ENCODE data around the gene FIBP.
A peak's percentile ranks its signal among the peaks of the same experiment; 100 is the strongest.

FIBP gene

DNA sequence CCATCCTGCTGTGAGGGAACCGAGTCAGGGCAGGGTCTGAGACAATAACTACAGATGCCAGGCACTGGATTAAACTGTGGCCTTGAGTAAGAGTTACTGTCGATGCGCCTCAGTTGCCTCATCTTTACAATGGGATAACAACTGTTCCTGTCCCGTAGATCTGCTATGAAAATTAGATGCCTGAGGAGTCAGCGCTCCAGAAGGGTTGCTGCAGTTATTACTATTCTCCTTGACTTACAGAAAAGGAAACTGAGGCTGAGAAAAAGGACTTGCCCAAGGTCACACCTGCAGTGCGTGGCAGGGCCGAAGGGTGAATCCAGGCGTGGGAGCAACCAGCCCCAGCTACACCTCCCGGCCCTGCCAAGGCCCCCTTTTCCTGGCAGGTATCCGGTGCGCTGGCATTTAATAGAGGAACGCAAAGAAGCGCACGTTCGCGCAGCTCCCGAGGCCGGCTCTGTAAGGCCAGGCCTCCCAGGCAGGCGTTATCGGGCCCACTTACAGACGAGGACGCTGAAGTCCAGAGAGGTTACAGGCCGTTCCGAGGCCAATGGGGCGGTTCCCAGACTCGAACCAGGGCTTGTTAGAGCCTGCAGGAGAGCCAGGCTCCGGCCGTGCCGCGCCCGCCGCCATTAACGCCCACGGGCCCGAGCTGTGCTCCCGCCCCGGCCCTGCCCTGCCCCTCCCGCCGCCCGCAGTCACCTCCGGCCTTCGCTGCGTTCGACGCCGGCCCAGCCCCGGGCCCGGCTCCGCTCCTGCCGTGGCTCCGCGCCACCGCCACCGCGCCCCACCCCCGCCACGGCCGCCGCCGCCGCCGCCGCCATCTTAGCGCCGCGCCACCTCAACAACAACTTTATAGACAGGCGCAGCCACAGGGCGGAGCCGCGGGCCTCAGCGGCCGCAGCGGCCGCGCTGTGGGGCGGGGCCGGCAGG, 30.2 kb upstream of the FIBP start, which contains the start of gene C11orf68:
Gene C11orf68, minus strand, starts transcription at position 852 of the 930 bp plus-strand sequence. Its CDS starts 31 bp downstream, at position 821.
- TF ChIP-seq, protein P1, sequence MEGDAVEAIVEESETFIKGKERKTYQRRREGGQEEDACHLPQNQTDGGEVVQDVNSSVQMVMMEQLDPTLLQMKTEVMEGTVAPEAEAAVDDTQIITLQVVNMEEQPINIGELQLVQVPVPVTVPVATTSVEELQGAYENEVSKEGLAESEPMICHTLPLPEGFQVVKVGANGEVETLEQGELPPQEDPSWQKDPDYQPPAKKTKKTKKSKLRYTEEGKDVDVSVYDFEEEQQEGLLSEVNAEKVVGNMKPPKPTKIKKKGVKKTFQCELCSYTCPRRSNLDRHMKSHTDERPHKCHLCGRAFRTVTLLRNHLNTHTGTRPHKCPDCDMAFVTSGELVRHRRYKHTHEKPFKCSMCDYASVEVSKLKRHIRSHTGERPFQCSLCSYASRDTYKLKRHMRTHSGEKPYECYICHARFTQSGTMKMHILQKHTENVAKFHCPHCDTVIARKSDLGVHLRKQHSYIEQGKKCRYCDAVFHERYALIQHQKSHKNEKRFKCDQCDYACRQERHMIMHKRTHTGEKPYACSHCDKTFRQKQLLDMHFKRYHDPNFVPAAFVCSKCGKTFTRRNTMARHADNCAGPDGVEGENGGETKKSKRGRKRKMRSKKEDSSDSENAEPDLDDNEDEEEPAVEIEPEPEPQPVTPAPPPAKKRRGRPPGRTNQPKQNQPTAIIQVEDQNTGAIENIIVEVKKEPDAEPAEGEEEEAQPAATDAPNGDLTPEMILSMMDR (conservative IDR thresholded peaks at IDR 0.05; ENCODE audit: low read depth, low read length), result no peak
- no peak for DNase-seq (ENCODE audit: low read depth)
- peak within 1 kb of the TSS; percentile 84 for H3K4me3 ChIP-seq (ENCODE audit: low read length)

DNA sequence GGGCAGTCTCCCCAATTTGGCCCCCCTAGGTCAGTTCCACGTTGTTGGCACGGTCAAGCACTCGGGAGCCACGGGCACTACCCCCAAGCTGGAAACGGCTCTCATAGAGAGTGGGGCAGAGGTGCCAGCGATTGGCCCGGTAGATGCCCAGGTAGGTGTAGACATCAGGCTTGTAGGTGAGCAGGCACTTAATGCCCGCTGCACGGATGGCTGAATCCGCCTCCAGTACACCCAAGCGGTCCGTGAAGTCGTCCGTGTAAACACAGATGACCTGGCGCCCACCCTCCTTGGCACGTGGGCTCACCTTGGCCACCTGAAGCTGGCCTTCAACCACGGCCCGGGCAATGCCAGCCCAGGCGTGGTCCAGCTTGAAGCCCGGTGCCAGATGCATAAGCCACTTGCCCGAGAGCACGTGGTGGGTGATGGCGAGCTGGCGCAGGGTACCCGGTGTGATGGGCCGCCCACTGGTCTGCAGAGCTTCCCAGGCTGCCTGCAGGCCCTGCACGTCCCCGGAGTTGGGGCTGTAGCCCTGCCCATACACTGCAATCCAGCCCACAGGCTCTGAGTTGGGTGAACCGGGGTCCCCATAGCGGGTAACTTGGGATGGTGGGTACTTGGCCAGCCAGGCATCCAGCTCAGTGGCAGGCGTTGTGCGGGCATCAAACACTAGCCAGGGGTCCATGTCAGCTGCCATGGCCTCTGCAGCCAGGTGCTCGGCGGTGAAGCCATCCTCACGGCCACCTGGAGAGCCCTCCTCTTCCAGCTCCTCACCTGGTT, 29.4 kb upstream of the FIBP start:
- H3K4me3 ChIP-seq (ENCODE audit: low read length), result peak overlapping the region; percentile 84
- TF ChIP-seq, protein P1 (conservative IDR thresholded peaks at IDR 0.05; ENCODE audit: low read depth, low read length), result no peak
- no peak for DNase-seq (ENCODE audit: low read depth)

DNA sequence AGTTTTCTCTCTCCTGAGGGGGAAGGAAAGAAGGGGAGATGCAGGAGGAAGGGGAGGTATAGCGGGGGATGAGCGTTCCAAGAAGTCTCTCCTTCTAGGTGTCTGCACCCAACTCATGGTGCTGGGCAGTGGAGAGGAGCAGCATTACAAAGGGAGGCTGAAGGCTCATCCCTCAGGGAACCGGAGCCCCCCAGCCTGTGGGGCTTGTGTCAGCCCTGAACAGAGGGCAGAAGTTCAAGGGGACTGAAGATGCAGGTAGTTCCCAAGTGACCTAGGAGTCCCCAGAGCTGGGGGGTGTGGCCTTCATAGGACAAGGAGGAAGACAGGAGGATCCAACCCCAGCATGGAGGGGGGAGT, 28.8 kb upstream of the FIBP start:
- DNase-seq (ENCODE audit: low read depth), result no peak
- TF ChIP-seq, protein P1 (conservative IDR thresholded peaks at IDR 0.05; ENCODE audit: low read depth, low read length), result no peak
- H3K4me3 ChIP-seq (ENCODE audit: low read length), result no peak overlapping the region

DNA sequence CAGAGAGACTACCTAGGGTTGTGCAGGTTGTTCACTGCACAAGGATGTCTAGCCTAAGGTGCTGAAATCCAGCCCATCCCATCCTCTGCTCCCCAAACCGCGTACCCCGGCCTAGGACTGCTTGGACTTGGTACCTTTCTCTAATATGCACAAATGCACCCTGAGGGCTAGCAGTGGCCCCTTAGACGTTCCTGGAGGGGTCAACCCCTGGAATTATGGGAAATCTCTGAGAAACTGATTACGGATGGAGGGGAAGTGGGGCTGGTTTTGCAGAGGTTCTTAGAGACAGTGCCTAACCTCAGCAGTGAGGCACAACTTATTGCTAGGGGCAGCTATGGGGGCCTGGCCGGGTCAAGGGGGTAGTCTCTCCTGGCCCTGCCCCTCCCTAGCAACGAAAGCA, 28.1 kb upstream of the FIBP start:
- TF ChIP-seq, protein P1 (conservative IDR thresholded peaks at IDR 0.05; ENCODE audit: low read depth, low read length), result no peak
- no peak for DNase-seq (ENCODE audit: low read depth)
- peak overlapping the region; percentile 23 for H3K4me3 ChIP-seq (ENCODE audit: low read length)

DNA sequence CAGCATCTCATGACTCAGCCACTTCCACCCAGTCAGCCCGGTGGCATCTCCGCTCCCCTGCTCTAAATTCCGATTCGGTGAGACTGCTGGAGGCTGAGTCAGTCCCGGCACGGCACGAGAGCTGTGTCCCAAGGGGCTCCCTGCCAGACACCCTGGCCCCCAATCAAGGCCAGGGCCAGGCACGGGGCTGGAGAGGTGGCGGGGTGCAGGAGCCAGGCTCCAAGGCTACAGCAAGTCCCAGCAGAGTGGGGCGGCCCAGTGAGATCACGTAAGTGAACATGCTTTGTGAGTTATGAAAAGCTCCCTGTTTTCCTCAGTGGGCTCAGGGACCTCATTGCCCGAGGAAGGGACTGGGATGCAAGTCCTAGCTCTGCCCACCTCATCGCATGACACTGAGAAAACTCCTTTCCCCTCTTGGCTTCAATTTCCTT, 27.6 kb upstream of the FIBP start:
- H3K4me3 ChIP-seq (ENCODE audit: low read length), result peak overlapping the region; percentile 23
- peak; percentile 94 for DNase-seq (ENCODE audit: low read depth)
- TF ChIP-seq, protein P1 (conservative IDR thresholded peaks at IDR 0.05; ENCODE audit: low read depth, low read length), result no peak

DNA sequence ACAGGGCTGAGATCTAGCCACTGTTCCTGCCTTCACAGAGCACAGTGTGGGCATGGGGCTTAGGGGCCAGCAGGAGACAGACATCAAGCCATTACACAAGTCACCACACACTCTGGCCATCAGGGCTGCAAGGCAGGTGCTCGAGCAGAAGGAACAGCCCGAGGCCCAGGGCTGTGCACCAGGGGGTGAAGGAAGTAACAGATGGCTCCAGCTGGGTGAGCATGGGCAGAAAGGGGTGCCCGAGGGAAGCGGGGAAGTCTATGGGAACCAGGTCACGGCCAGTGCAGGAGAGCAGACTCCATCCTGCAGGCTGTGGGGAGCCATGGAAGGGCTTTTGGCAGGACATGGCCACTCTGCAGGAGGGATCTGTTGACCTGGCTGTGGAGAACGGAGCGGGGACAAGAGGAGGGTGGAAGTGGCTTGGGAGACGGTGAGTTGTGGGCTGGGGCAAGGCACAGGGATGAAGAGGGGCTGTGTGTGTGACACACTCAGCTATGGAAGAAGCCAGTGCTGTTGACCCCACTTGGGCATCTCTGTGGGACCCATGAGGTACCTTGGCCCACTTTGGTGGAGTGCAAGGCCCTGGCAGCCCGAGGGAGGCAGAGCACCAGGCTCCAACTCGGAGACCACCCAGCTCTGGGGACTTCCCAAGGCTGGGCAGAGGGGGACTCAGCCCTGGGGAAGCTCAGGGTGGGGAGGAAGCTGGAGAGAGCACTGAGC, 27.0 kb upstream of the FIBP start:
- no peak for DNase-seq (ENCODE audit: low read depth)
- no peak overlapping the region for H3K4me3 ChIP-seq (ENCODE audit: low read length)
- TF ChIP-seq, protein P1 (conservative IDR thresholded peaks at IDR 0.05; ENCODE audit: low read depth, low read length), result no peak
